WI38 (cell line): ENCODE results near the gene ASNS.
"Not testable (repeated sequence)": the region's sequence is repeated elsewhere in the genome, so short reads cannot be mapped to it uniquely, and the experiment has no call there.

Experiments
- H3K4me3 ChIP-seq: 2 replicates; pipeline ENCODE4 v1.5.1; 2011; ENCODE audit warnings: low read depth, mild to moderate bottlenecking, control low read depth, low read length
- TF ChIP-seq, protein P1 (sequence below): IDR thresholded peaks from 2 replicates; pipeline ENCODE4 v1.5.1; 2012; ENCODE audit warnings: low read depth, mild to moderate bottlenecking, control low read depth, low read length

ASNS gene, protein sequence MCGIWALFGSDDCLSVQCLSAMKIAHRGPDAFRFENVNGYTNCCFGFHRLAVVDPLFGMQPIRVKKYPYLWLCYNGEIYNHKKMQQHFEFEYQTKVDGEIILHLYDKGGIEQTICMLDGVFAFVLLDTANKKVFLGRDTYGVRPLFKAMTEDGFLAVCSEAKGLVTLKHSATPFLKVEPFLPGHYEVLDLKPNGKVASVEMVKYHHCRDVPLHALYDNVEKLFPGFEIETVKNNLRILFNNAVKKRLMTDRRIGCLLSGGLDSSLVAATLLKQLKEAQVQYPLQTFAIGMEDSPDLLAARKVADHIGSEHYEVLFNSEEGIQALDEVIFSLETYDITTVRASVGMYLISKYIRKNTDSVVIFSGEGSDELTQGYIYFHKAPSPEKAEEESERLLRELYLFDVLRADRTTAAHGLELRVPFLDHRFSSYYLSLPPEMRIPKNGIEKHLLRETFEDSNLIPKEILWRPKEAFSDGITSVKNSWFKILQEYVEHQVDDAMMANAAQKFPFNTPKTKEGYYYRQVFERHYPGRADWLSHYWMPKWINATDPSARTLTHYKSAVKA

GRCh38 chr7:97872025-97872669 lies at the start of gene ASNS:
TSS of gene ASNS (minus strand) at chr7:97872408. CDS start at chr7:97869156, 3,252 bp downstream.
- TF ChIP-seq, protein P1, sequence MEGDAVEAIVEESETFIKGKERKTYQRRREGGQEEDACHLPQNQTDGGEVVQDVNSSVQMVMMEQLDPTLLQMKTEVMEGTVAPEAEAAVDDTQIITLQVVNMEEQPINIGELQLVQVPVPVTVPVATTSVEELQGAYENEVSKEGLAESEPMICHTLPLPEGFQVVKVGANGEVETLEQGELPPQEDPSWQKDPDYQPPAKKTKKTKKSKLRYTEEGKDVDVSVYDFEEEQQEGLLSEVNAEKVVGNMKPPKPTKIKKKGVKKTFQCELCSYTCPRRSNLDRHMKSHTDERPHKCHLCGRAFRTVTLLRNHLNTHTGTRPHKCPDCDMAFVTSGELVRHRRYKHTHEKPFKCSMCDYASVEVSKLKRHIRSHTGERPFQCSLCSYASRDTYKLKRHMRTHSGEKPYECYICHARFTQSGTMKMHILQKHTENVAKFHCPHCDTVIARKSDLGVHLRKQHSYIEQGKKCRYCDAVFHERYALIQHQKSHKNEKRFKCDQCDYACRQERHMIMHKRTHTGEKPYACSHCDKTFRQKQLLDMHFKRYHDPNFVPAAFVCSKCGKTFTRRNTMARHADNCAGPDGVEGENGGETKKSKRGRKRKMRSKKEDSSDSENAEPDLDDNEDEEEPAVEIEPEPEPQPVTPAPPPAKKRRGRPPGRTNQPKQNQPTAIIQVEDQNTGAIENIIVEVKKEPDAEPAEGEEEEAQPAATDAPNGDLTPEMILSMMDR, result no peak
- H3K4me3 ChIP-seq, result peak within 1 kb of the TSS; percentile 87

- H3K4me3 ChIP-seq, result not testable (repeated sequence)
These were observed 49.0 kb upstream of the ASNS start for GRCh38 chr7:97921254-97921653.

DNA sequence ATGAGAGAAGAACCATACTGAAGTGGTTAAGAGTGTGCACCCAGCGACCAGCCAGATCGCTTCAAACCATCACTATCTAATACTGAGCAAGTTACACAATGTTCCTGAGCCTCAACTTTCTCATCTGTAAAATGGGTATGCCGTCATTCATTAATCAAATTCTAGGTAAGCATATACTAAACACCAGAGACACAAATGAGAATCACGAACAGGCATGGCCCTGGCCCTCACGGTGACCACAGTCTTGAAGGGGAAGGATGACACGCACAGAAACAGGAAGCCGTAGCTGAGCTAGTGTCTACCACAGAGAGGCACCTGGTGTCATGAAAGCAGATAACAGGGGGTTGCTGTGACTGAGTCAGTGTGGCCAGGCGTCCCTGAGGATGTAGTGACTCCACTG lies 43.1 kb upstream of the ASNS start:
- H3K4me3 ChIP-seq, result not testable (repeated sequence)

GRCh38 chr7:97912294-97912693 lies 40.1 kb upstream of the ASNS start:
- not testable (repeated sequence) for H3K4me3 ChIP-seq

GRCh38 chr7:97896893-97897292 lies 24.7 kb upstream of the ASNS start:
- H3K4me3 ChIP-seq, result not testable (repeated sequence)

GRCh38 chr7:97891721-97892120 lies 19.5 kb upstream of the ASNS start:
- not testable (repeated sequence) for H3K4me3 ChIP-seq

- H3K4me3 ChIP-seq, result not testable (repeated sequence)
These were observed 7.3 kb upstream of the ASNS start for GRCh38 chr7:97879527-97879926.

GRCh38 chr7:97874894-97875293 lies 2.7 kb upstream of the ASNS start:
- H3K4me3 ChIP-seq, result not testable (repeated sequence)

GRCh38 chr7:97873606-97874005 lies 1.4 kb upstream of the ASNS start:
- TF ChIP-seq, protein P1, result no peak
- H3K4me3 ChIP-seq, result no peak overlapping the region

DNA sequence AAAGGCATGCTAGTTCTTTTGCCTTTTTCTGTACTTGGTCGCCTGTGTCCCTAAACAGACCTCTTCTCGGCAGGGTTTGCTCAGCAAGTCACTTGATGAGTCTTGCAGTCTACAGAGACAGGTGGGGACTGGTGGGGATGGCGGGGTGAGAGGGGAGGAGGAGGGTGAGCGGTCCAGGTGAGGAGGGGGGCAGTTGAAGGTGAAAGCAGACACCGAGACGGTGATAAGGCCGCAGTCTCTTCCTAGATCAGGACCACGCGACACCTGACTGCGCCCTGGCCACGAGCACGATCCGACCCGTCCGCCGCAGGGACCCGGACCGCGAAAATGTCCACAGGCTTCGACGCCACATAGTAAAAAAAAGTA lies 566 bp downstream of the ASNS start:
- peak overlapping the region; percentile 87 for H3K4me3 ChIP-seq
- TF ChIP-seq, protein P1, result no peak

DNA sequence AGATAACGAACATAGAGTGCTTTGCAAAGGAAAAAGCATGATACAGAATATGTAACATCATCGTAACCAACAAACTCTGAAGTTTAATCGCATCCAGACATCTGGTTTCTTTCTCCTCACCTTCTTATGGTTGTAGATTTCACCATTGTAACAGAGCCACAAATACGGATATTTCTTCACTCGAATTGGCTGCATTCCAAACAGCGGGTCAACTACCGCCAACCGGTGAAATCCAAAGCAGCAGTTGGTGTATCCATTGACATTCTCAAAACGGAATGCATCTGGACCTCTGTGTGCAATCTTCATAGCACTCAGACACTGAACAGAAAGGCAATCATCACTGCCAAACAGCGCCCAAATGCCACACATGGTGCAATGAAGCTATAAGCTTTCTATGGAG lies 3.4 kb downstream of the ASNS start:
- TF ChIP-seq, protein P1, result no peak
- no peak overlapping the region for H3K4me3 ChIP-seq
